Nephron (organoid): Measurements from ENCODE around the gene GFPT2.
A peak's percentile ranks its signal among the peaks of the same experiment; 100 is the strongest.

Experiments
- H3K27ac Mint-ChIP-seq, 3 experiments: 2 replicates each; pipeline ENCODE4 v1.8.0; 2020; ENCODE audit warnings: mixed read lengths in 3 of 3, mild to moderate bottlenecking in 2 of 3, moderate library complexity in 1 of 3
- H3K27me3 Mint-ChIP-seq: 2 replicates; pipeline ENCODE4 v1.8.0; 2021; ENCODE audit warnings: low read depth, mild to moderate bottlenecking, moderate library complexity, mixed read lengths
- H3K36me3 Mint-ChIP-seq: 2 replicates; pipeline ENCODE4 v1.8.0; 2020; ENCODE audit warnings: low read depth, mixed read lengths
- H3K4me1 Mint-ChIP-seq: 2 replicates; pipeline ENCODE4 v1.8.0; 2020; ENCODE audit warnings: mixed read lengths
- H3K4me3 Mint-ChIP-seq, 3 experiments: 2 replicates each; pipeline ENCODE4 v1.8.0; 2020; ENCODE audit warnings: mild to moderate bottlenecking in 3 of 3, mixed read lengths in 3 of 3, moderate library complexity in 2 of 3
- H3K9me3 Mint-ChIP-seq: 2 replicates; pipeline ENCODE4 v1.8.0; 2020; ENCODE audit warnings: mixed read lengths
- TF ChIP-seq, protein P1 (sequence below), 3 experiments: fragments of 200-600 bp; sonication (generic); IDR thresholded peaks; one replicate each; pipeline ENCODE4 v1.5.0; 2021; ENCODE audit warnings: antibody characterized with exemption in 3 of 3; ENCODE audit not compliant: unreplicated experiment in 3 of 3

Gene GFPT2

DNA sequence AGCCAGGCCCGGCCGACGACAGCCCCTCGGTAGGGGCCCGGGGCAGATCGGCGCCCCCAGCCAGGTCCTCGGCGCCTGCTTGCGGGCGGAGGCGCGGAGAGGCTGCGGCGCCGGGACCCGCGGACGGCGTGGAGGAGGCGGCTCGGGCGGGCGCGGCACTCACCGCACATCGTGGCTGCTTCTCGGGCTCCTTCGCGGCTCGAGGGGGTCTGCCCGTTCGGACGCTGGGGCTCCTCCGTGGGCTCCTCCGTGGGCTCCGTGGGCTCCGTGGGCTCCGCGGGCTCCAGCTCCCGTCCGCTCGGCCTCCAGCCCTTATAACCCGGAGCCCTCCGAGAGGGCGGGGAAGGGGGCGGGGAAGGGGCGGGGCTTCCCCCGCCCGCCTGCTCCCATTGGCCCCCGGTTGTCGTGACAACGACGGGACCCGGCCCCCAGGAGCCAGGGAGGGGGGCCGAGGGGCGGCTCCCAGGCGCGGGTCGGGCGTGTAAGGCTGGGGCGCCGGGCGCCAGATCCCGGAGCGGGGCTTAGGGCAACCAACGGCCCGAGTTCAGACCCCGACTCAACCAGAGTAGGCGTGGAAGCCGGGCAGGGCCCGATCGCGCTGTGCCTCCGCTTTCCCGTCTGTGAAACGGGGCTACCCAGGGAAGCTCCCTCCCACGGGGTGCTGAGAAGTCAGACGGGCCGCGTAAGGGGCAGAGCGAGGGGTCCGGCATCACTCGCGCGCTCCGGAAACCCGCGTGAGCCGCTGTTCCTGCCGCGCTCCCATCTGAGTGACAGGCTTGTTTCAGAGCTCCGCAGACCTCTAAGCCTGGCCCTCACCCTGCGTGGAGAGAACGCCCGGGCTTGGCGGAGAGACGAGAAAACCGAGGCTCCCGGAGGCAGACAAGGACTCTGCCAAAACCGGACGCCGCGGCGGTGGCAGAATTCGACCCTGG is at the start of gene GFPT2:
TSS of gene GFPT2 (minus strand) at position 289 of the 932 bp plus-strand sequence. CDS start at position 170, 119 bp downstream.
- H3K36me3 Mint-ChIP-seq = no peaks in the 10 kb centered on the region

DNA sequence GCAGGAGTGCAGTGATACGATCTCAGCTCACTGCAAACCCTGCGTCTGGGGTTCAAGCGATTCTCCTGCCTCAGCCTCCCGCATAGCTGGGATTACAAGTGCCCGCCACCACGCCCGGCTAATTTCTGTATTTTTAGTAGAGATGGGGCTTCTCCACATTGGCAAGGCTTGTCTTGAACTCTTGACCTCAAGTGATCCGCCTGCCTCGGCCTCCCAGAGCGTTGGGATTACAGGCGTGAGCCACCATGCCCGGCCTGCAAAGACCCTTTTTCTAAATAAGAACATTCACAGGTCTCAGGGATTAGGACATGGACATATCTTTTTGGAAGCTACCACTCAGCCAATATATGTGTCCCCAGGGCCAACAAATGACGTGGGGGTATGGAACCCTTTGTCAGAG is 49.6 kb upstream of the GFPT2 start:
- Mint-ChIP-seq H3K9me3 (peaks cover 6% of the 10 kb centered on the region), H3K27ac (no peak overlapping the region), H3K27me3 (no peaks in the 10 kb centered on the region), H3K4me3 (no peak overlapping the region), H3K4me1 (peaks cover 11% of the 10 kb centered on the region), H3K36me3 (no peaks in the 10 kb centered on the region)
- TF ChIP-seq, protein P1, sequence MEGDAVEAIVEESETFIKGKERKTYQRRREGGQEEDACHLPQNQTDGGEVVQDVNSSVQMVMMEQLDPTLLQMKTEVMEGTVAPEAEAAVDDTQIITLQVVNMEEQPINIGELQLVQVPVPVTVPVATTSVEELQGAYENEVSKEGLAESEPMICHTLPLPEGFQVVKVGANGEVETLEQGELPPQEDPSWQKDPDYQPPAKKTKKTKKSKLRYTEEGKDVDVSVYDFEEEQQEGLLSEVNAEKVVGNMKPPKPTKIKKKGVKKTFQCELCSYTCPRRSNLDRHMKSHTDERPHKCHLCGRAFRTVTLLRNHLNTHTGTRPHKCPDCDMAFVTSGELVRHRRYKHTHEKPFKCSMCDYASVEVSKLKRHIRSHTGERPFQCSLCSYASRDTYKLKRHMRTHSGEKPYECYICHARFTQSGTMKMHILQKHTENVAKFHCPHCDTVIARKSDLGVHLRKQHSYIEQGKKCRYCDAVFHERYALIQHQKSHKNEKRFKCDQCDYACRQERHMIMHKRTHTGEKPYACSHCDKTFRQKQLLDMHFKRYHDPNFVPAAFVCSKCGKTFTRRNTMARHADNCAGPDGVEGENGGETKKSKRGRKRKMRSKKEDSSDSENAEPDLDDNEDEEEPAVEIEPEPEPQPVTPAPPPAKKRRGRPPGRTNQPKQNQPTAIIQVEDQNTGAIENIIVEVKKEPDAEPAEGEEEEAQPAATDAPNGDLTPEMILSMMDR (IDR thresholded peaks at IDR 0.05; ENCODE audit: unreplicated experiment in 3 of 3) = no peak

More for the DNA sequence above, at the start of gene GFPT2:
- Mint-ChIP-seq H3K27ac (peak within 1 kb of the TSS in 2 of 3 experiments; percentile 20 to 33), H3K4me3 (peak within 1 kb of the TSS; percentile 89 to 91 (median 89)), H3K9me3 (no peaks in the 10 kb centered on the region), H3K4me1 (peaks cover 34% of the 10 kb centered on the region), H3K27me3 (peaks cover 52% of the 10 kb centered on the region)
- TF ChIP-seq, protein P1 (IDR thresholded peaks at IDR 0.05; ENCODE audit: unreplicated experiment in 3 of 3) = no peak

DNA sequence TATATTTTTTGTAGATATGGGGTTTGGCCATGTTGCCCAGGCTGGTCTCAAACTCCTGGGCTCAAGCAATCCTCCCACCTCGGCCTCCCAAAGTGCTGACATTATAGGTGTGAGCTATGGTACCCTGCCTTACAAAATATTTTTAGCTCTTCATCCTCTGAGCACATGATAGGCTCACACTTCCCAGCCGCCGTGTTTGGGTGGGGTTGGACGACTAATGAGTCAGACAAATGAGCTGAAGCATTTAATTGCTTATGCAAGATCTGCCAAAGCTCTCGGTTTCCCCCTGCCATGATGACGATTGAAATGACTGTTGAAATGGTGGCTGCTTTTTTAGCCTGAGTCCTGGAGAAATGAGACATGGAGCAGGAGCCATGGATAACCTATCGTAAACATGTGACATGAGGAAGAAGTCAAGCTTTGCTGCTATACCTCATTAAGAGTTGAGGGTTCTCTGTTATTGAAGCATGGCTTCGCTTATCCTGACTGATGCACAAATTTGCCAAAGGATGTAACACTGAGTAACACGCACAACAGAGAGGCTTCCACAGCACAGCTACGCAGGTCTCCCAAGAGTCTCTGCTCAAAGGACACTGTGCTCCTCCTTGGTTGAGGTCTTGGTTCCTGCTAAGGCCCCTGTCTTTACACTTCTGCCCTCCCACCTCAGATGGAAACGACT is 48.2 kb upstream of the GFPT2 start:
- Mint-ChIP-seq H3K27me3 (no peaks in the 10 kb centered on the region), H3K9me3 (peaks cover 2% of the 10 kb centered on the region), H3K36me3 (no peaks in the 10 kb centered on the region), H3K4me3 (no peak overlapping the region), H3K27ac (no peak overlapping the region), H3K4me1 (peaks cover 11% of the 10 kb centered on the region)
- TF ChIP-seq, protein P1 (IDR thresholded peaks at IDR 0.05; ENCODE audit: unreplicated experiment in 3 of 3) = no peak

DNA sequence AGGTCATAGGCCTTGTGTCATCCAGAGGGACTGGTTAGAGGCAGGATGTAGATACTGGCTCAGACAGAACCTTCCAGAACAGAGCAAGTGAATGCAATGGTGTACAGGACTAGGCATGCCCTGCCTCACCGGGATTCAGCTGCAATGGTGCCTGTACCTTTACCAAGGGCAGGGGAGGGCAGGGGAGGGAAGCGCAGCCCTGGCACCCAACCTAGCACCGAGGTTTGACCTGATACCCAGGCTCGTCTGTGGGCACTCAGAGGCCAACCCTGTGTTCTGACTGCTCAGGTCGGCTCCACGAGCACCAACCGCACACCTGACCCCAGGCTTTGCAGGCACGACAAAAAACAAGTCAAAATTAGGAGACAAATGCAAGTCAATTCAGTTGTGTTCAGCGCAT is 47.3 kb upstream of the GFPT2 start:
- Mint-ChIP-seq H3K27ac (peak overlapping the region in 2 of 3 experiments; percentile 56 to 59), H3K27me3 (no peaks in the 10 kb centered on the region), H3K36me3 (no peaks in the 10 kb centered on the region), H3K9me3 (peaks cover 2% of the 10 kb centered on the region), H3K4me3 (no peak overlapping the region), H3K4me1 (peaks cover 18% of the 10 kb centered on the region)
- TF ChIP-seq, protein P1 (IDR thresholded peaks at IDR 0.05; ENCODE audit: unreplicated experiment in 3 of 3) = no peak

DNA sequence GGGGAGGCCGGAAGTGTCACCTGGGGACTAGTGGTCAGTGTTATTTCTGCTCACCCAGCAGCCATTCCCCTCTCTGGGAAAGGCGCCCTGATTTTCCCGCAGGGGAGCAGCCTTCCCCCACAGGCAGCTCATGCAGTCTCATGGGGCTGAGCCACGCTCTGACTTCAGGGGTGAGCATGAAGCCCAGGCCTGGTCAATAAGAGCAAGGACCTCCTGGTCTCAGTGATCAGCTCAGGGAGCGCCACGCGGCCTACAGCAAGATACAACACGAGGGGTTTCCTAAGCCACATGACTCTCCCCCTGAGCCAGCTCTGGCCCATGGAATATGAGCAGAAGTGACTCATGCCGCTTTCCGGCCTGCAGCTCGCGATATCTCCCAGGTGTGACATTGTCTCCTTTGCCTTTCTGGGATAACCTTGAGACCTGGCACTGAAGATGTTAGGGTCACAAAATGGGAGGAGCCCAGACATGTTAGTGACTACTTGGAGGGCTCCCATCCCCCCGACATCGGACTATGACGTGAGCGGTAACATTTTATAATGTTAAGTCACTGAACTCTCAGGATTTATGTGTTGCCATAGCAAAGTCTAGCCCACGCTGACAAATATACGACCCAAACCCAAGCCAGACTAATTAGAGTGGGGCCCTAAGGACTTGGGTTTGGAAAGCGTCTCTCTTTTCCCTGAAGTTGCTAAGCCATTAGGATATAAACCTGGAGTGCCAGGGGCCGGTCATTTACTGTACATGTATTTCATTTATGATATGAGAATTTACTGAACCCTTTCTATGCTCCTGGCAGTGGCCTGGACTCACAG is 46.5 kb upstream of the GFPT2 start:
- Mint-ChIP-seq H3K27ac (peak overlapping the region; percentile 56 to 77 (median 59)), H3K36me3 (no peaks in the 10 kb centered on the region), H3K27me3 (no peaks in the 10 kb centered on the region), H3K9me3 (peaks cover 2% of the 10 kb centered on the region), H3K4me1 (peaks cover 19% of the 10 kb centered on the region), H3K4me3 (no peak overlapping the region)
- TF ChIP-seq, protein P1 (IDR thresholded peaks at IDR 0.05; ENCODE audit: unreplicated experiment in 3 of 3) = no peak
